GM19463 (cell line): ENCODE results near the gene ASIC3.

ENCODE experiments used
- ATAC-seq: cut with Tn5 transposase; IDR thresholded peaks from one replicate; pipeline ENCODE4 v1.9.1; 2021; ENCODE audit warnings: mild to moderate bottlenecking, moderate library complexity; ENCODE audit not compliant: unreplicated experiment

ASIC3 gene

DNA sequence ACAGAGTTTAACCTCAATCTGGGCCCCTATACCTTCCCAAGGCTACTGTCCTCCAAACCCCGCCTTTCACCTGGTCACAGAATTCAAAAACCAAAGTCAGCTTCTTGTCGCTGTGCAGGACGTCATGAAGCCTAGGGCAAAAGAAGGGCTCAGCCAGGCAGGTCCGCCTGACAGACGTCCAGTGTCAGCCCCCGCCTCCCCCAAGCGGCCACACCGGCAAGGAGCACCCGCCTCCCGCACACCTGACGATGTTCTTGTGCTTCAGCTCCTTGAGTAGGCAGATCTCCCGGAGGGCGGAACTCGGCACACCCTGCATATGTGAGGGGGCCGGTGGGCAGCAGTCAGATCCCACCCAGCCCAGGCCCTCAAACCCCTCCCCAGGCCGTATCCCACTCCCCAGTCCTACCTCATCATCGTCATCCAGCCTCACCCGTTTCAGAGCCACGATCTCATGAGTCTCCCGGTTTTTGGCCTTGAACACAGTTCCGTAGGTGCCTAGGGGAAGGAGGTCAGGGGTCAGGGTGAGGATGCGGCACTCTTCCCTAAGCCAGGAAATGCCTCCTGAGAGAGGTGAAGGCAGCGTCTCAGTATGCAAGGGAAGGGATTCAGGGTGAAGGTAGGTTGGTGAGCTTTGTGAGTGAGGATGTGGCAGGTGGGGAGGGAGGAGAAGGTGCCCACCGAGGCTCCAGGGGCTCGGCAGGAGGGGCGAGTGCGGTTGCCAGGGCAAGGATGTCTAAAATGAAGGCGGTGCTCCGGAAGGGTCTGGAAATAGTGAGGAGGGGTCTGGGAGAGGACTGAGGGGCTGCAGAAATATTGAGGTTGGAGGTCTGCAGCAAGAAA, 8.6 kb downstream of the ASIC3 start:
- ATAC-seq, result no peak

DNA sequence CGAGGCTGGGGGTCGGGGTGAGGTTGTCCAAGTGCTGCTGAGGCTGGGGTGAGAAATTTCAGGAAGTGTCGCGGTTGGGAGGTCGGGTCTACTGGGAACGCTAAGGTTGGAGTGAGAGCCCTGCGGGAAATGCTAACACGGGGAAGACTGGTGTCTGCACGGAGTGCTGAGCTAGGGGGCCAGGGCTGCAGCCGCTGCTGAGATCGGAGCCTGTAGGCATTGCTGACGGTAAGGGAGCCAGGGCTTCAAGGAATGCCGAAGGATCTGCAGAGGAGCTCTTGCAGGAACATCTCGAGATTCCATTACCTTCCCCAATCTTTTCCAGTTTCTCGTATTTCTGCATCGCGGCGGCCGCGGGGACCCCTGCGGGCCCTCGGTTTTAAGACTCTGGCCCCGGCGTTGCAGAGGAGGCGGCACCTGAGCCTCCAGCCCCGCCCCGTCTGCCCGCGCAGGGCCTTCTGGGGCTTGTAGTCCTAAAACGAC, 9.2 kb downstream of the ASIC3 start, which contains the start of gene CDK5:
Gene CDK5 (minus strand): TSS at position 392 of the 483 bp plus-strand sequence. CDS start 49 bp downstream, at position 343.
- peak; percentile 10 for ATAC-seq

DNA sequence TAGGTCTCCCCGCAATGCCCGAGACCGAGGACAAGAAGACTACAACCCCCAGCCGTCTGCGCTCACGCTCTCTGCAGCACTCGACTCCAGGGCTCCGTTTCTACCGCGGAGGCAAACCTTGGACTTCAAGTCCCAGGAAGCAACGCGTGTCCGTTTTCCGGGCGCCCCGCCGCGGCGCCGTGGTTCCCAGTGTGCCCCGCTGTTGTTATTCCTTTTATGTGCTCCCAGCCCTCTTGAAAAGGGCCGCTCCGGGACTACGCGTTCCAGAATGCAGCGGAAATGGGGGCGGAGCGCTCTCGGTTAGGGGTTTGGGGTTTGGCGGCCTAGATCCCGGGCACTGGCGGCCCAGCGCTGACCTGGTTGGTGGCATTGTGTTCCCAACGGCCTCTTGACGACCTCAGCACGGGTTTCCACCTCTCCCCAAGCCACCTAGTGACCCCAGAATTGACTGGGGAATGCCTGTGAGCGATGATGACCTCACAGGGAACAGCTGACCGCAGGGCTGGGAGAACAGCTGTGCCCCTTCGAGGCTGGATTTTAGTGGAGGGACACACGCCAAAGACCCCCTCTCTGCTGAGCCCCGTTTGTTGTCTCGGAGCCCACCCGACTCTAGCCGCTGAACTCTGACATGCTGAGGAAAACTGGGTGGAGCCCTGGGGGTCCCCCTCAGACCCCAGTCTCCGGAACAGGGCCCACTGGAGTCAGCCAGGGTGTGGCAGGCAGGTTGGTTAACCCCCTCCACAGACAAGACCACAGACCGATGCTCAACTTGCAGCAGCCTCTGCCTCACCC, 9.9 kb downstream of the ASIC3 start:
- ATAC-seq, result peak; percentile 84

DNA sequence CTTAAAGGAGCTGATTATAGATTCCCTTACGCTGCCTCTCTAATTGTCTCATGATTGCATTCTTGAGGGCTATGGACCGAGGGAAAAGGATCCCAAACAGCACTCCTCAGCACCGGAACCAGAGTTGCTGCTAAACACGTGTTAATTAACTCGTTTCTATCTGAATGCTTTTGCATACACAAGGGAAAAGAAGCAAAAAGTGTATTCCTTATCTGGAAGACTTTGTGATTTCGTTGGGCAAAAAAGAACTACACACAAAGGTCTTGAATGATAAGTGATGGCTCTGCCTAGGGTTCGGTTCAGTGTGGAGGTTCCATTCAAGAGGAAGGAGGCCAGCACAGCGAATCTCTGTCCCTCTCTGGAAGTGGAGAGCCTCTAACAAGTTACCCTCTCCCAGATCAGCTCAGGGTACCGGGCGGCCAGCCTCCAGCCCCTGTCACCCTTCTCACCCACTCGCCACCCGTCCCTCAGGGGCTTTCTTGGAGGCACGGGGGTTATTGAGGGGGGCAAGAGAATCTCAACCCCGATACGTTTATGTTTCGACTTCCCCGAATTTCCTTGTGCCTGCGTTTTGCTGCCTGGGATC, 10.5 kb downstream of the ASIC3 start:
- ATAC-seq, result no peak

DNA sequence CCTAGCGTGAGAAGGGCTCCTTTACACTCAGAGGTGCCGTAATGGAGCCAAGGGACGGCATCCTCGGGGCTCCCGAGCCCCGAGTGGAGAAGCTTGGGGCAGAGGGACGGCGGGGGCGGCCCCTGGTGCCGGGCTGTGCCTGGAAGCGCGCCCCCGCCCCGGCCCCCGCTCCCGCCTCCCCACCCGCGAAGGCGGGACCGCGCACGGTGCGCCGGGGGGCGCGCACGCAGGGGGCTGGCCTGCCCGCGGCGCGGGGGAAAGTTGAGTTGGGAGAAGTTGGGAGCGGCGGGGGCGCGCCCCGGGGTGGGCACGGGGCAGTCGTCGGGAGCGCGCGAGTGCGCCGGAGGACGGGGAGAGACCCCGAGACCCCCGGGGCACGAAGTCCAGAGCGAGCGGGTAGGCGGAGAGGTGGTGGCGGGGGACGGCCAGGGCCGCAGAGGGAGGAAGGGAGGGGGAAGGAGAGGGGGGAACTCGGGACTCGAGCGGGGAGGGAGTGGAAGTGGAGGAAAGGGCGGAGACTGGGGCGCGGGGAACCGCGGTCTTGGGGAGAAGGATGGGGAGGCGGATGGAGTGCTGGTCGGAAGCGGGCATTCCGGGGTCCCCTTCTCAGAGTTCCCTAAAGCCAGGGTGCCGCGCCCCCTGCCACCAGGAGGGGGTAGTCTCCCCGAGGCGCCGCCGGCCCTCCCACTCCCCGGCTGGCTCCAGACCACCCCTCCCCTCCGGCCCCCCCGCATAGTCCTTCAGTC, 11.2 kb downstream of the ASIC3 start, which contains the start of gene SLC4A2:
Gene SLC4A2 (plus strand): TSS at position 223 of the 746 bp plus-strand sequence. CDS start 2,399 bp downstream, outside the sequence.
- peak; percentile 27 for ATAC-seq

DNA sequence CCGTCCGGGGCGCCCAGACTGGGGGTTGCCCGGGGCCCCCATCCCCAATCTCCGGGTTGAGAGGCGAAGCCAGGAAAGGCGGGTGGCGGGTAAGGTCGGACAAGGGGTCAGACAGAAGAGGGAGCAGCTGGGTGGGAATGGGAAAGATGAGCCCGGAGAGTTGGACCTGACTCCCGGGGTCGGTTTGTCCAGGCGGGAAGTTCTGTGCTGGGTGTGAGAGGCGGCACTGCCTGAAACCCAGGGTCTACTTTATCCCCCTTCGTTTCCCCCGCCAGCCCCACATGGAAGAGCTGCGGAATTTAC, 11.7 kb downstream of the ASIC3 start:
- no peak for ATAC-seq

DNA sequence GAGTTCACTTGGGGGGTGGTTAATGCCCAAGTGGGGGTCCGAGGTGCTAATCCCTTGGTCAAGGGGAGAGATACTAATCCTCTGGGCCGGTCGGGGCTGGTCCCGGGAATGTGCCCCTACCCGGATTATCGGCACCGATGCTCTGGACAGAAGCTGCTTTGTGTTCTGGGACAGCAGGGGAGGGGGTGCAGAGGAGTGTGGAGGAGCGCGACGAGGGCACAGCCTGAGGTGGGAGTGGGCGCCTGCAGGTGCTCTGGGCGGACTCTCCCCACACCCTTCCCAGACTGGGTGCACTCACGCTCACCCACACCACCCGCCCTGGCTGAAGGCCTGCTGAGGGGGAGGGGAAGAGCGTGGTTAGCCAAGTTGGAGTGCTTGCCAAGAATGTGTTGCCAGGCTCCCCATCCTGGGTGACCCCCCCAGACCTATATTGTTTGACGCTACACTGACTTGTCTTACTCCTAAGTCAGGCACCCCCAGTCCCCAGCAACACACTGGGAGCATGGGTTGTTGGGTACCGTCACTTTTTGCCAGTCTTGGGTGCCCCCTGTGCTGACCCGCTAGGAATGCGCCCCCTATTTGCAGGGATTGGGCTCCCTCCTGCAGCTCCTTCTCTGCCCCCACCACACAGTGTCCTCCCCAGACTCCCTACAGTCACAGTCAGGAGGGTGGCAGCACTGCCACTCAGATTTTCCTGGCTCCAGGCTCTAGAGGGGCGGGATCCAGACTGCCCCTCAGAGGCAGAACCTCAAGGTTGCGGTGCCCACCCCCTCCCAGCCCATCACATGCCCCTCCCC, 12.3 kb downstream of the ASIC3 start:
- no peak for ATAC-seq

DNA sequence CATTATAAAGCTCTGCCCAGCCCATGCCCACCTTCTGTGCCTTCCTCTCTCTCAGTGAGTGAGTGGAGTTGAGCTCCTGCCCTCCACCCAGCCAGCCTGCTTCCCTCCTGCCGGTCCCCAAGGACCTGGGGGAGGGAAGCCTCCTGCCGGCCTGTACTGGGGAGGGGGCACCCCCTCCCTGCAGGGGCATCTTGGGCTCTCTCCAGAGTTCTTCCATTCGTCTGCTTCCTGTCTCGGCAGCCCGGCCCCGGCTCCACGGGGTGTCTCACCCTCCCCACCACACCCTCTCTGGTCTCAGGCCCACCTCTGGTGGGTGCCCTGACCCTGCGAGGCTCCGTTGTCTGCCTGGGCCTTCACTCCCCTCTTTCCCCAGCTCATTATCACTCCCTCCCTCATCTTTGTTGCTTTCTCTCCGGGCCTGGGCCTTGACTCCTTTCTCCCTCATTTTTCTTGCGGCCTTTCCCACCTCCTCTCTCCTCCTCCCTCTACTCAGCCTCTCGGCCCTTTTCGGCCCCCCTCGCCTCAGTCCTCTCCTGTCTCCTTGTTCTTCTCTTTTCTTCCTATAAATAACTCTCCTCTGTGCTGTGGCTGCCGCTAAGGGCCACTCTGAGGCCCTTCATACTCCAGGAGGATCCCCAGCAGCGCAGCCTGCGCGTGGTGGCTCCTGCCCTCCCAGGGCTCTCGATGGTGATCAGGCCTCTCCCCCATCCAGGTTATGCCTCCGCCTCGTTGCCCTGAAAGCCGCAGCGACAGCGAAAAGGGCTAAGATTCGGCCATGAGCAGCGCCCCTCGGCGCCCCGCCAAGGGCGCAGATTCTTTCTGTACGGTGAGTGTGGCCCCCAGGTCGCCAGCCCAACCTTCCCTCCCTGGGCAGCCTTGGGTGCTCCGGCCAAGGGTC, 13.1 kb downstream of the ASIC3 start:
- no peak for ATAC-seq

DNA sequence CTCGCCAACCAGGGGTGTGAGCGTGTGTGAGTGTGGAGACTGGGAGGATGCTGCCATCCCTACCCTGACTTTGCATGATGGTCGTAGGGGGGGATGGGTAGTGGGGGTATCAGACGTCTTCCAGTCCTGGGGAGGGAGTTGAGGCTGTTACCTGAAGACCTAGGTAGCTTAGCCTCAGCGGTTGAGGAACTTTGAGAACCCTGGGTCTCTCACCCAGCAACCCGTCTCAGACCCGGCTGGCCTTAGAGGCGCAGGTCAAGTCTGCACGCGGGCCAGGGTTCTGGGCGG, 13.7 kb downstream of the ASIC3 start:
- ATAC-seq, result no peak

DNA sequence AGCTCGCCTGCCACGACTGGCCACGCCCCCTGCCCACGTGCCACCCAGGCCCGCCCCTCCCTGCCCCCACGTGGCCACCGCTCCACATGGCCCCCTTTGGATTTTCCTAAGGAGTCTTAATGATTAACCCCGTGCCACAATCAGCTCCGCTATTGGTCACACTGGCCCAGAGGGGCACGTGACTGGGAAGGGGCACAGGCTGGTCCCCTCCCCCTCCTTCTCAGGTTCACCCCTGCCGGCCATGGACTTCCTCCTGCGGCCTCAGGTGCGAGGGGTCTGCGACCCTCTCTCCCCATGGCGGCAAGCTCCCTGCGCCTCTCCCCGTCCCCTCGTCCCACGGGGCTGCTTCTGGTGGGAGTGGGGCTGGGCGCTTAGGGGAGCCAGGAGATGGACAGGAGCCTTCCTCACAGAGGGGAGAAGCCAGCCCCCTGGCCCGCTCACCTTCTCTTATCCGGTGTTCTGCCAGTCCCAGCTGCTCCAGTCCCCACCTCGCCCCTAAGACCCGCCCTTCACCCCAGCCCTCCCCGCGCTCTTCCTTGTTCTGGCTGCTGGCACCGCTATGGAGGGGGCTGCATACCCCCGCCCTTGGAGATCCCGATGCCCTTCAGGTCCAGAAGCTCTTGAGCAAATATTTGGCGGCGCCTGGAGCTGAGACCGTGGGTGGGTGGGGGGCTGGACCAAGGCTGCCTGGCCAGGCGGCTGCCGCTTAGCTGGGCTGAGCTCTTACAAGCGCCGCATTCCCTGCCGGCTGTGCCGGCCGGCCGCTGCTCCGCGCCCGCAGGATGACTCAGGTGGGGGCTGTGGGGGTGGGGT, 14.3 kb downstream of the ASIC3 start:
- no peak for ATAC-seq

DNA sequence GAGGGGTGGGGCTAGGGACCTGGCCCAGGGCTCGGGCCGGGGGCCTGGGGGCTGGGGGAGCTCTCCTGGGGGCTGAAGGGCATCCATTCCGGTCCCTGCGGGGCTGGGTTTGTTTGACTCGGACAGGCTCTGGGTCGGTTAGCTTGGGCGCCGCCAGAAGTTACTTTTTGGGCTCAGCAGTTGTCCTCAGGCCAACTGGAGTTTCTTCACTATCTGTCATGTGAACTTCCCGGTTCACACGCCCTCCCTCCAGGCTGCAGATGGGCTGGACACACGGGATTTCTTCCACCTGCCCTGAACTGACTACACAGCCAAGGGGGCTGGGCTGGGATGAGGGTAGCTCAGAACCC, 14.9 kb downstream of the ASIC3 start:
- no peak for ATAC-seq

DNA sequence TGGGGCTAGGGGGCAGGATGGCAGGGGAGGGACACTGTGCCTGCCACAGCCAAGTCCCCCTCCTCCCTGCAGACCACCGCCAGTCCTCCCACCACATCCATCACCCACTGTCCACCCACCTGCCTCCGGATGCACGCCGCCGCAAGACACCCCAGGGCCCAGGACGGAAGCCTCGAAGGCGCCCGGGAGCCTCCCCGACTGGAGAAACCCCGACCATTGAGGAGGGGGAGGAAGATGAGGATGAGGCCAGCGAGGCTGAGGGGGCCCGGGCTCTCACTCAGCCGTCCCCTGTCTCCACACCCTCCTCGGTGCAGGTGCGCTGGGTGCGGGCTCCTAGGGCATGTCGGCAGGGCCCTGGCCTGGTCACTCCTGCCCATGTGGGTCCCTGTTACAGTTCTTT, 16.1 kb downstream of the ASIC3 start:
- no peak for ATAC-seq

DNA sequence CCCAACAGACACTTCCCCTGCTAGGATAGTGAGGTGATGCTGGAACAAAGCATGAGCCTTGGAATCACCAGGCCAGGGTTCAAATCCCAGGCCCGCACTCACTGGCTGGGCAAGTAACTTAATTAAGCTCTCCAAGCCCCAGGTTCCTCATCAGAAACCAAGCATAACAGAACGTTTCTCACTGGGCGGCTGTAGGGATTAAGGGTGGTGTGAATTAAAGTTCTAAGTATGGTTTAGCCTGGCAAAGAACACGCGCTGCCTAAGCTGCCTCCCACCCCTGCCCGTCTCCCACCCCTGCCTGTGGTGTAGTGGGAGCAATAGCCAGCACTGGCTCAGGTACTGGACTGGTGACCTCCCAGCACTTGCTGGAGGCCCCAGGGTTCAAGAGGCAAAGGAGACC, 16.7 kb downstream of the ASIC3 start:
- ATAC-seq, result no peak

DNA sequence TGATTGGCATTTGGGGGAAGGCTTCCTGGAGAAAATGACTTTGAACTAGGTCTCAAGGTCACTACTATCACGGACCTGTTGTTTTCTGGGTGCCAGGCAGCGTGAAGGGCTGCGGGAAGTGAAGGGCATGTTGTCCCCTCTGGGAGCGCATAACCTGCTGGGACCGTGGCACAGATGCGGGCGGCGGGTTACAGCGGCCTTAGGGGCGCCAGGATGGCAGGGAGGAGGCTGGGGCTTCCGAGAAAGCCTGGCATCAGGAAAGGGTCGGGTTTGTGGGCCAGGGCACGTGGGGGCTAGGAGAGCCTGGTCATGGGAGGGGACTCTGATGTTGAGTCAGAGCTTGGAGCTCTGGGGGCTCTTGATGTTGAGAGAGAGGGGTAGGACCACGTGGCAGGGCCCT, 17.2 kb downstream of the ASIC3 start:
- ATAC-seq, result no peak

DNA sequence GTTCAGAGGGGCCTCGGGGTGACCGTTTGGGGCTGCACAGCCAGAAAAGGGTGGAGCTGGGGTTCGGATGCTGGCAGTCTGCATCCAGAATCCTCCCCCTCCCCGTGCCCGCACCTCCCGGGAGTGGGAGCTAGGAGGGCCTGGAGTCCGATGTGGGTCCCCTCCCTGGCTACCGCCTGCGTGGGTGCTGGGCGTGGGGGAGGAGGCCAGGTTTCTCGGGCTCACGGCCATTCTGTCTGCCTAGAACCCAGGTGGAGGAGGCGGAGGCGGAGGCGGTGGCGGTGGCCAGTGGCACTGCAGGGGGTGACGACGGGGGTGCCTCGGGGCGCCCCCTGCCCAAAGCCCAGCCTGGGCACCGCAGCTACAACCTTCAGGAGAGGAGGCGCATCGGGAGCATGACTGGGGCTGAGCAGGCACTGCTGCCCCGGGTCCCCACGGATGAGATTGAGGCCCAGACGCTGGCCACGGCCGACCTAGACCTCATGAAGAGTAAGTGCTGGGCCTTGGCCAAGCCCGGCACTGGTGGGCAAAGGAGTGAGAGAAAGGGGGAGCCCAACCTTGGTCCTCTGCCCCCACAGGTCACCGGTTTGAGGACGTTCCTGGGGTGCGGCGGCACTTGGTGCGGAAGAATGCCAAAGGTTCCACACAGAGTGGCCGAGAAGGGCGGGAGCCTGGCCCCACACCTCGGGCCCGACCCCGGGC, 18.1 kb downstream of the ASIC3 start:
- no peak for ATAC-seq

DNA sequence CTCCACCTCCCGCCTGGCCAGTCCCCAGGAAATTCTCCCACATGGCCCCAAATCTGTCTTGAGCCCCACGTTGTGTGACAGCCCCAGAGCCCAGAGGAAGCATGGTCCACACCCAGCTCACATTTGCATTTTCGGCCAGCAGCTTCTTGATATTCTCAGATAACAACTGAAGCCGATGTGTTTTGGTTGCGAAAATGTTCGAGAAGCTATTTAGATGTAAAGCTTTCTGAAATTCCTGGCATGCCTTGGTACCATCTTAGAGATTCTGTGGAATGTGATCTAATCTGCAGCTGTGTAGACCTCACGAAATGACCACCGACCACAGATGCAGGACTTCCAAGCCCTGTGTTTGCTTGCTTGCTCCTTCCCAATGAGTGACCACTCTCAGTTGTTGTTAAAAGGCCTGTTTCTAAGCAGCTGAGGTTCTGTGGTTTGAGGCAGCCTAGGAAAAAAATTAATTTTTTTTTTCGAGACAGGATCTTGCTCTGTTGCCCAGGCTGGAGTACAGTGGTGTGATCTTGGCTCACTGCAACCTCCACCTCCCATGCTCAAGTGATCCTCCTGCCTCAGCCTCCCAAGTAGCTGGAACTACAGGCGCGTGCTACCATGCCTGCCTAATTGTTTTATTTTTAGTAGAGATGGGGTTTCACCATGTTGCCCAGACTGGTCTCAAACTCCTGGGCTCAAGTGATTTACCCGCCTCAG, 19.9 kb downstream of the ASIC3 start:
- ATAC-seq, result no peak

DNA sequence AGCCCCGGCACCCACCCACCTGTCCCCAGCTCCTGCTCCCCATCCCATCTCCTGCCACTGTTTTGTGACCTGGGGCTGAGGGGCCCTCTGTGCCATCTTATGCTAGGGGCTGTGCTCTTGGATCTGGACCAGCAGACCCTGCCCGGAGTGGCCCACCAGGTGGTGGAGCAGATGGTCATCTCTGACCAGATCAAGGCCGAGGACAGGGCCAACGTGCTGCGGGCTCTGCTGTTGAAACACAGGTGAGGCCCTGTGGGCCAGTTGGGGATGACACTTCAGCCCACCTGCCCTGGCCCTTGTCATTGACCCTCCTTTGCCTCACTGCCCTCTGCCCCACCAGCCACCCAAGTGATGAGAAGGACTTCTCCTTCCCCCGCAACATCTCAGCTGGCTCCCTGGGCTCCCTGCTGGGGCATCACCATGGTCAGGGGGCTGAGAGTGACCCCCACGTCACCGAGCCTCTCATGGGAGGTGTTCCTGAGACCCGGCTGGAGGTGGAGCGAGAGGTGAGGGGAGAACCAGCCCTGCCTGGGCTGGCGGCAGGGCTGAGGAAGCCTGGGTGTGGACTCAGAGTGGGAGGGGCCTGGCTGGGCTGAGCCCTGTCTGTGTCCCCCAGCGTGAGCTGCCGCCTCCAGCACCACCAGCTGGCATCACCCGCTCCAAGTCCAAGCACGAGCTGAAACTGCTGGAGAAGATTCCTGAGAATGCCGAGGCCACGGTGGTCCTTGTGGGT, 21.7 kb downstream of the ASIC3 start:
- ATAC-seq, result no peak
